Left renal pelvis (tissue), 4 donors: ENCODE results near the gene OR2V1. TPM values are rescaled to one million over a fixed set of nuclear protein-coding genes. Genes with fewer than 3 reads are reported as not detected.
"Not testable (repeated sequence)": the region's sequence is repeated elsewhere in the genome, so short reads cannot be mapped to it uniquely, and the experiment has no call there.

ENCODE experiments used
- DNase-seq, 4 donors: peaks; one replicate each; pipeline ENCODE4 v3.0.0-alpha.2; 2013; ENCODE audit warnings: low read depth in 4 of 4, low spot score in 3 of 4
- polyA plus RNA-seq, 4 donors: library from polyadenylated mRNA; unstranded; fragments of 120-200 nt; gene quantifications; one replicate each; pipeline ENCODE4 v1.2.1, GENCODE V29; 2013; ENCODE audit not compliant: insufficient read length in 4 of 4

Gene OR2V1
- polyA plus RNA-seq = not detected

- no peak for DNase-seq
These were observed at the start of gene OR2V1 for GRCh38 chr5:181130832-181131496. Gene OR2V1 (minus strand): TSS chr5:181131169. CDS start chr5:181125304, 5,865 bp downstream.

GRCh38 chr5:181177559-181177958 is 46.6 kb upstream of the OR2V1 start:
- not testable (repeated sequence) for DNase-seq

- DNase-seq = no peak
These were observed 45.4 kb upstream of the OR2V1 start for GRCh38 chr5:181176254-181176952.

GRCh38 chr5:181173420-181174342 is 42.7 kb upstream of the OR2V1 start:
- DNase-seq = no peak

- no peak for DNase-seq
These were observed 42.1 kb upstream of the OR2V1 start for GRCh38 chr5:181173027-181173419.

GRCh38 chr5:181171782-181172181 is 40.8 kb upstream of the OR2V1 start:
- no peak for DNase-seq

GRCh38 chr5:181170996-181171395 is 40.0 kb upstream of the OR2V1 start:
- DNase-seq = no peak

GRCh38 chr5:181170237-181170825 is 39.4 kb upstream of the OR2V1 start:
- no peak for DNase-seq

GRCh38 chr5:181169459-181170236 is 38.7 kb upstream of the OR2V1 start:
- DNase-seq = not testable (repeated sequence)

GRCh38 chr5:181168595-181169118 is 37.7 kb upstream of the OR2V1 start:
- no peak for DNase-seq

- DNase-seq = no peak
These were observed 37.0 kb upstream of the OR2V1 start for GRCh38 chr5:181167814-181168488.

GRCh38 chr5:181166812-181167733 is 36.1 kb upstream of the OR2V1 start:
- DNase-seq = no peak

- DNase-seq = no peak
These were observed 33.3 kb upstream of the OR2V1 start for GRCh38 chr5:181164076-181164952.

GRCh38 chr5:181163487-181164075 is 32.6 kb upstream of the OR2V1 start:
- DNase-seq = no peak

GRCh38 chr5:181161534-181162175 is 30.7 kb upstream of the OR2V1 start:
- DNase-seq = no peak
